ENCODE data around the gene TTLL3. TPM values are rescaled to one million over a fixed set of nuclear protein-coding genes. Genes with fewer than 3 reads are reported as not detected.
"Not testable (repeated sequence)": the region's sequence is repeated elsewhere in the genome, so short reads cannot be mapped to it uniquely, and the experiment has no call there.

Gene TTLL3
- total and polyA plus RNA-seq, 12 donors: 6.7 to 35.0 (median 13.7) TPM

- not testable (repeated sequence) for DNase-seq, H3K36me3 ChIP-seq, H3K9me3 ChIP-seq, H3K27me3 ChIP-seq, H3K4me1 ChIP-seq, ATAC-seq, H3K27ac ChIP-seq, H3K4me3 ChIP-seq
- intact Hi-C loops (cut with DNase I): loop anchor here in 3 of 10 donors (5.0 to 10.0 kb wide), 4 partner anchors 66 to 176 kb away; partner anchors contain the start of genes IL17RC (in 2 of the 3) and FANCD2 (in 1 of the 3)
- 43 to 48% methylated on average over 4 of the region's 4 CpGs for WGBS, 2 donors
- TF ChIP-seq CTCF (IDR thresholded peaks at IDR 0.05): peak; percentile 34 to 72 (median 60)
These were observed 38.8 kb downstream of the TTLL3 start for GRCh38 chr3:9848860-9849259.

- 87 to 91% methylated on average over 6 of the region's 6 CpGs for WGBS, 2 donors
- H3K27ac ChIP-seq; intact Hi-C loops (cut with DNase I): not testable (repeated sequence)
These were observed 41.3 kb downstream of the TTLL3 start for GRCh38 chr3:9851383-9851782.

GRCh38 chr3:9851926-9852325, 41.9 kb downstream of the TTLL3 start:
- H3K9me3 ChIP-seq; H3K4me3 ChIP-seq; H3K36me3 ChIP-seq; H3K4me1 ChIP-seq; ATAC-seq; H3K27me3 ChIP-seq; DNase-seq; intact Hi-C loops (cut with DNase I); H3K27ac ChIP-seq: not testable (repeated sequence)
- WGBS, 2 donors: 48 to 53% methylated on average over 6 of the region's 6 CpGs

More at GRCh38 chr3:9851383-9851782, 41.3 kb downstream of the TTLL3 start:
- H3K9me3 ChIP-seq, DNase-seq, ATAC-seq, H3K27me3 ChIP-seq, H3K4me3 ChIP-seq, H3K36me3 ChIP-seq, H3K4me1 ChIP-seq: not testable (repeated sequence)

DNA sequence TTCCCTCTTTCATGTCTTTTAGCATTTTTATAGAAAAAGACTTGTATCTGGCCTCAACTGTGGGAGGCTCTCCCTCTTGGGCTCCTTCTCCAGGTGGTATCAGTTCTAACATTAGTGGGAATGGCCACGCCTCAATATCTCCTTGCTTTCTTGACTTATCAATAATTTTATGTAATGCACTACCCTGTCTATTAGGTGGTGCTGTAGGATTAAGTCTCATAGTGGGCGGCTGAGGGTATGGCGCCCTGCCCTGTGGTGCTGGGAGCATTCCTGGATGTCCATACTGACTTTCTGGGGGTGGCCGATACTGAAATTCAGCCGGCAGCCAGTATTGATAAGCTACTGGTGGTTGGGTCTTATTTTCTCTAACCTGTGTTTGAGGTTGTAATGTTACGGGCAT, 42.5 kb downstream of the TTLL3 start:
- DNase-seq: no peak
- H3K9me3 ChIP-seq: no peaks in the 10 kb centered on the region
- no peak for ATAC-seq
- H3K4me3 ChIP-seq: no peak overlapping the region
- intact Hi-C loops (cut with DNase I): no loop called here
- no peak for TF ChIP-seq CTCF (IDR thresholded peaks at IDR 0.05)
- no peak overlapping the region for H3K27ac ChIP-seq
- peaks cover 0 to 4% (median 0%) of the 10 kb centered on the region in 9 donors for H3K4me1 ChIP-seq
- 96% methylated on average over 6 of the region's 6 CpGs for WGBS, 2 donors
- peaks cover 0 to 4% (median 0%) of the 10 kb centered on the region in 7 donors for H3K27me3 ChIP-seq
- no peaks in the 10 kb centered on the region for H3K36me3 ChIP-seq

DNA sequence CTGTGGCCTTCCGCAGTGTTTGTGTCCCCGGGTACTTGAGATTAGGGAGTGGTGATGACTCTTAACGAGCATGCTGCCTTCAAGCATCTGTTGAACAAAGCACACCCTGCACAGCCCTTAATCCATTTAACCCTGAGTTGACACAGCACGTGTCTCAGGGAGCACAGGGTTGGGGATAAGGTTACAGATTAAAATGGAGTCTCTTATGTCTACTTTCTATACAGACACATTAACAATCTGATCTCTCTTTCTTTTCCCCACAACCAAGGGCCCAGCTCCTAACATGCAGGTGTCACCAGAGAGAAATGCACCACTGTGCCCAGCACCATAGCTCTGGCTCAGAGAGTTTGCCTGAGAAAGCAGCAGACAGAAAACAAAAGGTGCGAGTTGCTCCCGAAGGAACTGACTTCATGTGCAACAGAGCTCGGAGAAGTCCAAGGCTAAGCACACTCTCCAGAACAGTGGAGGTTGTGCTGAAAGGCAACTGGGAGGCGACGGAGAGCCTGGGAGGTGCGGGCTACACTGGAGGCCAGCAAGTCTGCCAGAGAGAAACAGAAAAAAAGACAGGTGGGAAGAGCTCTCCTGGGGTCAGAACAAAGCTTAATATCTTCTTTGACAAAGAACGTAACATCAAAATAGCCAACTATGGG, 44.4 kb downstream of the TTLL3 start:
- ATAC-seq; H3K36me3 ChIP-seq; intact Hi-C loops (cut with DNase I); H3K27ac ChIP-seq; H3K9me3 ChIP-seq; H3K27me3 ChIP-seq; DNase-seq; H3K4me1 ChIP-seq; H3K4me3 ChIP-seq: not testable (repeated sequence)
- WGBS, 2 donors: 73 to 75% methylated on average over 11 of the region's 11 CpGs

- intact Hi-C loops (cut with DNase I): no loop called here
- WGBS, 2 donors: 97 to 99% methylated on average over 3 of the region's 3 CpGs
- DNase-seq (no peak), ATAC-seq (no peak)
- H3K4me3 ChIP-seq: no peak overlapping the region
- H3K36me3 ChIP-seq: no peaks in the 10 kb centered on the region
- TF ChIP-seq CTCF (IDR thresholded peaks at IDR 0.05): no peak
- H3K27me3 ChIP-seq: peaks cover 0 to 4% (median 0%) of the 10 kb centered on the region in 7 donors
- no peak overlapping the region for H3K27ac ChIP-seq
- no peaks in the 10 kb centered on the region for H3K9me3 ChIP-seq
- H3K4me1 ChIP-seq: peaks cover 0 to 4% (median 0%) of the 10 kb centered on the region in 9 donors
These were observed 45.5 kb downstream of the TTLL3 start for GRCh38 chr3:9855594-9855993.

Data from heart right ventricle (tissue), 16 donors.